ENCODE data around the gene HHAT. TPM values are rescaled to one million over a fixed set of nuclear protein-coding genes. Genes with fewer than 3 reads are reported as not detected.

The HHAT gene
- total and polyA plus RNA-seq, 9 of the 15 experiments (the other 6 are each of a cell fraction or from before 2014, with no cell fraction given) = 0.07 to 0.16 (median 0.13) TPM; not detected in 1

DNA sequence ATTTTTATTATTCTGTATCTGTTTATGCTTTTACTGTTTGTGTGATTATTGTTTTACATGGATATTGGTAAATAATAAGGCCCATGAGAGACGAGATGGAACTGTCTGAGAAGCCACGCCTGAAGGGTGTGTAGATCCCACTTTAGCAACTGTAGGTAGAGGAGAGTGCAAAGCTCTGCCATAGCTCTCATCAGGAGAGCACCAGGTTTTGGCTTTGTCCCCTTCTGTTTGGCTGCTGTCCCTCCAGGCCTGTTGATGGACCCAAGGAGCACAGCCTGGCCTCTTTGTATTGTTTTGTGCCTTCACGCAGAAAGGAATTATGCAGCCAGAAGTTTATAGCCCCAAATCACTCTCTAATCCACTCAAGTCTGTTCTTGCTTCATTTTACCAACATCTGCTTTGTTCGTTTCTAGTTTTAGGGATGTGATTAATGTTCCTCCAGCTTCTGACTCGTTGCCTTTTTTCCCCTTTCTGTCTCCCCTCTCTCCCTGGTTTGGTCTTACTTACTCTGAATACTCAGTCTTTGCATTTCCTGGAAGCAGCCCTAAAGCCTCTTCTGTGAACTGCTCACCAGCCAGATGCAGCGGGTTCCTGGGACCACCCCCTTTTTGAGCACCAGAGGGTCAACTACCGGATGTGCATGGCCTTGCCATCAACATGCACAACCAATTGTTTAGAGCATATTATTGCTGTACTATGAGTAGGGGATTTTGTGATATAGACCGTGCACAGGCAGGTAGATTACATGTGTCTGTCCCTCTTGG is 127.3 kb downstream of the HHAT start:
- ChIA-PET CTCF (ENCODE audit: low intra/inter-chr PET ratio) (no interaction called here), POLR2A (no interaction called here)
- no peak overlapping the region for H3K9ac ChIP-seq (ENCODE audit: insufficient read depth in 1 of 2, low read depth in 2 of 2, low read length in 2 of 2)
- no peak overlapping the region for H3K4me2 ChIP-seq (ENCODE audit: insufficient read depth, low read length)
- no peak for DNase-seq (ENCODE audit: extremely low read depth in 1 of 4, low spot score in 3 of 4)
- in situ Hi-C loops (cut with MboI) (loop anchor here (10.0 kb wide), 1 partner anchor 679 kb away; the partner anchor contains the start of gene KCNH1), intact Hi-C loops (cut with micrococcal nuclease) (loop anchor here (10.0 kb wide), 1 partner anchor 499 kb away; no protein-coding TSS in a partner anchor)
- H3K4me1 ChIP-seq (replicated peaks in 1 of 2; ENCODE audit: control insufficient read depth in 2 of 2, insufficient read depth in 2 of 2, low read length in 2 of 2) = no peaks in the 10 kb centered on the region
- no peaks in the 10 kb centered on the region for H4K20me1 ChIP-seq (replicated peaks; ENCODE audit: control insufficient read depth, insufficient read depth, low read length)
- ATAC-seq = no peak
- TF ChIP-seq SMARCB1 (IDR thresholded peaks at IDR 0.05; ENCODE audit: insufficient read length, low read depth) (no peak), BCL6 (CRISPR knock-in tag; IDR thresholded peaks at IDR 0.05) (no peak)
- BruUV-seq (replicated peaks) = no TSS peak
- FAIRE-seq = no peak
- H3K4me3 ChIP-seq = no peak overlapping the region
- H3K36me3 ChIP-seq (ENCODE audit: control insufficient read depth, insufficient read depth, low read length) = no peaks in the 10 kb centered on the region
- no peak overlapping the region for H3K27ac ChIP-seq (ENCODE audit: extremely low read depth, low read depth, low read length)
- H2AFZ ChIP-seq (ENCODE audit: low read depth, low read length) = no peak overlapping the region
- H3K27me3 ChIP-seq (ENCODE audit: control insufficient read depth in 2 of 2, insufficient read depth in 2 of 2, low read length in 2 of 2) = peaks cover 0 to 7% of the 10 kb centered on the region in 2 experiments; a peak in 1 of 5 replicates
- 2% methylated on average over 7 of the region's 8 CpGs for whole genome bisulfite sequencing (ENCODE audit: insufficient coverage, low coverage, missing lambda C conversion rate)
- H3K9me1 ChIP-seq (ENCODE audit: control insufficient read depth, insufficient read depth, low read length) = no peaks in the 10 kb centered on the region
- H3K79me2 ChIP-seq (ENCODE audit: control insufficient read depth, insufficient read depth, low read length) = no peaks in the 10 kb centered on the region
- no peaks in the 10 kb centered on the region for H3K9me3 ChIP-seq (replicated peaks; ENCODE audit: control insufficient read depth, insufficient read depth, low read depth, low read length)

DNA sequence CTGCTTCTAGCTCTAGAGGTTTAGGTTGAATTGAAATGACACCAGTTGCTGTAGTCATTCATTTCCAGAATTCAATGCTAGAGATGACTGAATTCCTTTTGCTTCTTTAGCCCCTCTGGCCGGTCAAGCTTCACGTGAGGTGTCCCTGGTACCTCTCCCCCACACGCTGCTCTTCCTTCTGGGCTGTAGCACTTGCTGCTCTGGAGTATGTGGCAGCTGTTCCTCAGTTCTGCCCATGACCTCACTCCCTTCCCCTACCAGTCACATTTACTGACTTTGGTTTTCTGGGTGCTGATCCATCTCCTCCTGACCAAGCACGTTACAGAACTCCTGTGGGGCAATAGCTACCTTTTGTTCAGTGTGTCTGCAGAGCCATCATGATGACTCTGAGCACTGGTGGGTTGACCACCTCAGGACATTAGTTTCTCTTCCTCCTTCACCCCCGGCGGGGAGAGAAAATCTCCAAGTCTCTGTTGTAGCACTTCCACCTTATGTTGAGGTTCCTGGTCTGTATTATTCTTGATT is 128.1 kb downstream of the HHAT start:
- H3K27ac ChIP-seq (ENCODE audit: extremely low read depth, low read depth, low read length) = no peak overlapping the region
- no peak overlapping the region for H3K9ac ChIP-seq (ENCODE audit: insufficient read depth in 1 of 2, low read depth in 2 of 2, low read length in 2 of 2)
- no peak overlapping the region for H2AFZ ChIP-seq (ENCODE audit: low read depth, low read length)
- no peak overlapping the region for H3K4me3 ChIP-seq
- no peaks in the 10 kb centered on the region for H3K79me2 ChIP-seq (ENCODE audit: control insufficient read depth, insufficient read depth, low read length)
- H3K9me1 ChIP-seq (ENCODE audit: control insufficient read depth, insufficient read depth, low read length) = no peaks in the 10 kb centered on the region
- in situ Hi-C loops (cut with MboI) (loop anchor here (10.0 kb wide), 1 partner anchor 678 kb away; the partner anchor contains the start of gene KCNH1), intact Hi-C loops (cut with micrococcal nuclease) (loop anchor here (10.0 kb wide), 1 partner anchor 498 kb away; no protein-coding TSS in a partner anchor)
- no peaks in the 10 kb centered on the region for H3K9me3 ChIP-seq (replicated peaks; ENCODE audit: control insufficient read depth, insufficient read depth, low read depth, low read length)
- no TSS peak for BruUV-seq (replicated peaks)
- ATAC-seq (no peak), DNase-seq (ENCODE audit: extremely low read depth in 1 of 4, low spot score in 3 of 4) (no peak), FAIRE-seq (no peak)
- H3K27me3 ChIP-seq (ENCODE audit: control insufficient read depth in 2 of 2, insufficient read depth in 2 of 2, low read length in 2 of 2) = peaks cover 0 to 7% of the 10 kb centered on the region in 2 experiments; a peak in 1 of 5 replicates
- H3K4me2 ChIP-seq (ENCODE audit: insufficient read depth, low read length) = no peak overlapping the region
- no peaks in the 10 kb centered on the region for H3K36me3 ChIP-seq (ENCODE audit: control insufficient read depth, insufficient read depth, low read length)
- WGBS (ENCODE audit: insufficient coverage, low coverage, missing lambda C conversion rate) = 2% methylated on average over 6 of the region's 6 CpGs
- ChIA-PET POLR2A (no interaction called here), CTCF (ENCODE audit: low intra/inter-chr PET ratio) (no interaction called here)
- H4K20me1 ChIP-seq (replicated peaks; ENCODE audit: control insufficient read depth, insufficient read depth, low read length) = no peaks in the 10 kb centered on the region
- no peaks in the 10 kb centered on the region for H3K4me1 ChIP-seq (replicated peaks in 1 of 2; ENCODE audit: control insufficient read depth in 2 of 2, insufficient read depth in 2 of 2, low read length in 2 of 2)
- TF ChIP-seq ETV1 (tag; conservative IDR thresholded peaks at IDR 0.05; ENCODE audit: low read depth) = no peak
- no peak for TF ChIP-seq RBM34 (IDR thresholded peaks at IDR 0.05; ENCODE audit: borderline replicate concordance, insufficient read depth, low read length)
- TF ChIP-seq HSF4 (CRISPR knock-in tag; IDR thresholded peaks at IDR 0.05; ENCODE audit: borderline replicate concordance) = no peak
- TF ChIP-seq MCM7 (IDR thresholded peaks at IDR 0.05) = no peak
- no peak for TF ChIP-seq SIN3B (IDR thresholded peaks at IDR 0.05; ENCODE audit: low read depth)
- TF ChIP-seq CTBP1 (IDR thresholded peaks at IDR 0.05; ENCODE audit: borderline replicate concordance) = no peak
- TF ChIP-seq, protein P1, sequence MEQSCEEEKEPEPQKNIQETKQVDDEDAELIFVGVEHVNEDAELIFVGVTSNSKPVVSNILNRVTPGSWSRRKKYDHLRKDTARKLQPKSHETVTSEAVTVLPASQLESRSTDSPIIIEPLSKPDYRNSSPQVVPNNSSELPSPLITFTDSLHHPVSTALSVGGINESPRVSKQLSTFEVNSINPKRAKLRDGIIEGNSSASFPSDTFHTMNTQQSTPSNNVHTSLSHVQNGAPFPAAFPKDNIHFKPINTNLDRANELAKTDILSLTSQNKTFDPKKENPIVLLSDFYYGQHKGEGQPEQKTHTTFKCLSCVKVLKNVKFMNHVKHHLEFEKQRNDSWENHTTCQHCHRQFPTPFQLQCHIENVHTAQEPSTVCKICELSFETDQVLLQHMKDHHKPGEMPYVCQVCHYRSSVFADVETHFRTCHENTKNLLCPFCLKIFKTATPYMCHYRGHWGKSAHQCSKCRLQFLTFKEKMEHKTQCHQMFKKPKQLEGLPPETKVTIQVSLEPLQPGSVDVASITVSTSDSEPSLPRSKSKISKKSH (CRISPR knock-in tag; IDR thresholded peaks at IDR 0.05) = no peak
- no peak for TF ChIP-seq CCNT2 (IDR thresholded peaks at IDR 0.05; ENCODE audit: borderline replicate concordance, extremely low read depth, insufficient read length, low read depth, low read length)
- no peak for TF ChIP-seq GATAD2B (IDR thresholded peaks at IDR 0.05; ENCODE audit: borderline replicate concordance)
